Smooth muscle cell (in vitro differentiated cells): Measurements from ENCODE around the gene LY6G5C. TPM values are rescaled to one million over a fixed set of nuclear protein-coding genes. Genes with fewer than 3 reads are reported as not detected.

Source experiments
- DNase-seq: peaks from one replicate; lab custom pipeline; 2025; ENCODE audit not compliant: unreplicated experiment; lab: John Stamatoyannopoulos, UW
- H2AFZ ChIP-seq: fragments of 200-600 bp; sonication (generic); 2 replicates; pipeline ENCODE4 v1.6.0; 2016; ENCODE audit warnings: antibody characterized with exemption, low read depth, mild to moderate bottlenecking
- H3F3A ChIP-seq: fragments of 200-600 bp; sonication (generic); 2 replicates; pipeline ENCODE4 v1.6.0; 2017; ENCODE audit warnings: antibody characterized with exemption, low read depth
- H3K27ac ChIP-seq: fragments of 200-600 bp; sonication (generic); 2 replicates; pipeline ENCODE4 v1.5.1; 2016; ENCODE audit warnings: low read depth, mild to moderate bottlenecking
- H3K27me3 ChIP-seq: fragments of 200-600 bp; sonication (generic); 2 replicates; pipeline ENCODE4 v1.6.1; 2016; ENCODE audit warnings: low read depth, mild to moderate bottlenecking
- H3K36me3 ChIP-seq: fragments of 200-600 bp; sonication (generic); 2 replicates; pipeline ENCODE4 v1.5.1; 2016; ENCODE audit warnings: low read depth
- H3K4me1 ChIP-seq: fragments of 200-600 bp; sonication (generic); 2 replicates; pipeline ENCODE4 v1.5.1; 2016; ENCODE audit warnings: low read depth
- H3K4me2 ChIP-seq: fragments of 200-600 bp; sonication (generic); 2 replicates; pipeline ENCODE4 v1.6.0; 2016; ENCODE audit warnings: mild to moderate bottlenecking
- H3K4me3 ChIP-seq: fragments of 200-600 bp; sonication (generic); 2 replicates; pipeline ENCODE4 v1.5.1; 2016; ENCODE audit warnings: mild to moderate bottlenecking
- H3K79me2 ChIP-seq: fragments of 200-600 bp; sonication (generic); 2 replicates; pipeline ENCODE4 v1.6.0; 2016; ENCODE audit warnings: low read depth, mild to moderate bottlenecking
- H3K9ac ChIP-seq: fragments of 200-600 bp; sonication (generic); 2 replicates; pipeline ENCODE4 v1.6.0; 2016; ENCODE audit warnings: low read depth
- H3K9me3 ChIP-seq: fragments of 200-600 bp; sonication (generic); replicated peaks from 2 replicates; pipeline ENCODE4 v1.5.1; 2016; ENCODE audit warnings: low read depth
- H4K20me1 ChIP-seq: fragments of 200-600 bp; sonication (generic); 2 replicates; pipeline ENCODE4 v1.6.0; 2016; ENCODE audit warnings: low read depth
- CTCF ChIP-seq: fragments of 200-600 bp; sonication (generic); IDR thresholded peaks from 2 replicates; pipeline ENCODE4 v1.5.1; 2017; ENCODE audit warnings: borderline replicate concordance, mild to moderate bottlenecking, antibody characterized with exemption; ENCODE audit not compliant: insufficient read depth, poor library complexity, severe bottlenecking
- WGBS: methylation state at CpG from one replicate; pipeline ENCODE4 v1.1.7; 2016; ENCODE audit warnings: low lambda C conversion rate; 5-methylcytosine and 5-hydroxymethylcytosine counted together
- polyA plus RNA-seq: library from polyadenylated mRNA; unstranded; fragments of >200 nt; fragmentation: Nextera tagmentation; extraction: Ambion mirVana; gene quantifications from 2 replicates; pipeline ENCODE4 v1.2.1, GENCODE V29; 2016
- total RNA-seq: library from RNA; depleted of rRNA; stranded (reverse); fragments of >200 nt; gene quantifications from 2 replicates; pipeline ENCODE4 v1.2.3, GENCODE V29; 2014

The LY6G5C gene
- total and polyA plus RNA-seq, 2 experiments from 2014 or later: 0.67 to 3.8 TPM

GRCh38 chr6:31725502-31726350 lies 44.9 kb upstream of the LY6G5C start:
- Histone ChIP-seq H3F3A (peaks cover 15% of the 10 kb centered on the region), H4K20me1 (peaks cover 14% of the 10 kb centered on the region), H3K27me3 (no peaks in the 10 kb centered on the region), H3K9me3 (no peaks in the 10 kb centered on the region), H3K9ac (no peak overlapping the region), H3K4me1 (peaks cover 10% of the 10 kb centered on the region), H3K4me2 (no peak overlapping the region), H3K79me2 (peaks cover 7% of the 10 kb centered on the region), H2AFZ (no peak overlapping the region), H3K4me3 (no peak overlapping the region), H3K27ac (no peak overlapping the region), H3K36me3 (no peaks in the 10 kb centered on the region)
- TF ChIP-seq CTCF: no peak
- WGBS: 92% methylated on average over 12 of the region's 12 CpGs
- DNase-seq: no peak

DNA sequence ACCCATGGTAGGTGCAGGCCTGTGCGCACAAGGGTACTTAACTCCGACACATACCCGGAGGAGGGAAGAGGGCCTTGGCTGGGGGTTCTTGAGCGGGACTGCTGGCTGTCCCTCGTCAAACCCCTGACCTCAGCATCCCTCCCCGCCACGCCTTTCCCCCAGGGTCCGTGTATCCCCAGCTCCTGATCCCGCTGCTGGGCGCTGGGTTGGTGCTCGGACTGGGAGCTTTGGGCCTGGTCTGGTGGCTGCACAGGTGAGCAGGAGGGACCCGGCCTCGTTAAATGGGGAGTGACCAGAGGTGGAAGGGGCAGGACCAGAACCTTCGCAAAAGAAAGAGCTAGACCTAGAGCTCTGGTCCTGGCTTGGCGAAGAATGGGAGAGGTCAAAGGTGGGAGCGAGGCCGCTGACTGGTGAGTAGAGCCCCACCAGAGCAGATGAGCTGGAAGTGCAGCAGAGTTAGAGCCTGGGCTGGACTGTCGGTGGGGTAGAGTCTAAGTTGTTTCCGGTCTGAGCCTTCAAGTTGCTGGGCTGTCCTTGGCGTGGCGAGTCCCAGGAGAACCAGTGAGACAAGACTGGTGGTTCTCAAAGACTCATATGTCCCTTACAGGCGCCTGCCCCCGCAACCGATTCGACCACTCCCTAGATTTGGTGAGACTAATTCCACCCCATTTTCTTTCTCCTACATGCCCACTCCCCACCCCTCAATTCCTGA lies 43.3 kb upstream of the LY6G5C start:
- Histone ChIP-seq H3K27ac (no peak overlapping the region), H3K4me3 (no peak overlapping the region), H3K36me3 (no peaks in the 10 kb centered on the region), H3F3A (peaks cover 12% of the 10 kb centered on the region), H3K79me2 (peaks cover 6% of the 10 kb centered on the region), H3K4me1 (peaks cover 6% of the 10 kb centered on the region), H3K9ac (no peak overlapping the region), H3K27me3 (no peaks in the 10 kb centered on the region), H2AFZ (no peak overlapping the region), H4K20me1 (peaks cover 11% of the 10 kb centered on the region), H3K9me3 (no peaks in the 10 kb centered on the region), H3K4me2 (no peak overlapping the region)
- whole genome bisulfite sequencing: 95% methylated on average over 25 of the region's 25 CpGs
- TF ChIP-seq CTCF: no peak
- DNase-seq: no peak

GRCh38 chr6:31723245-31723979 lies 42.5 kb upstream of the LY6G5C start, which contains the start of gene MPIG6B:
MPIG6B (plus strand) TSS chr6:31723373; CDS start chr6:31723384, 11 bp downstream.
- Histone ChIP-seq H3K27me3 (no peaks in the 10 kb centered on the region), H3K27ac (no peak within 1 kb of the TSS), H3K9me3 (no peaks in the 10 kb centered on the region), H2AFZ (no peak within 1 kb of the TSS), H3F3A (peaks cover 12% of the 10 kb centered on the region), H3K4me2 (no peak within 1 kb of the TSS), H4K20me1 (peaks cover 3% of the 10 kb centered on the region), H3K9ac (no peak within 1 kb of the TSS), H3K36me3 (no peaks in the 10 kb centered on the region), H3K4me3 (no peak within 1 kb of the TSS), H3K4me1 (no peaks in the 10 kb centered on the region), H3K79me2 (no peaks in the 10 kb centered on the region)
- no peak for DNase-seq
- 92% methylated on average over 46 of the region's 46 CpGs for whole genome bisulfite sequencing
- TF ChIP-seq CTCF: no peak
